ENCODE results near the gene RPL29.

- TF ChIP-seq JUN (IDR thresholded peaks at IDR 0.05; ENCODE audit: borderline replicate concordance, insufficient read depth, insufficient read length, low read depth) (no peak), POLR2A (IDR thresholded peaks at IDR 0.05; ENCODE audit: low read depth, low read length) (no peak), CTCF (IDR thresholded peaks at IDR 0.05; ENCODE audit: extremely low read depth in 1 of 2, insufficient read depth in 1 of 2, low read depth in 1 of 2, low read length in 2 of 2) (no peak)
Measured at GRCh38 chr3:52029053-52029452, 33.4 kb upstream of the RPL29 start.

Measured in endothelial cell of umbilical vein (primary cell).